Central memory CD8-positive, alpha-beta T cell (primary cell): ENCODE data around the gene CAPN1.
"Not testable (repeated sequence)": the region's sequence is repeated elsewhere in the genome, so short reads cannot be mapped to it uniquely, and the experiment has no call there.

ENCODE experiments used
- ATAC-seq: fragments of 150-1000 bp; cut with Tn5 transposase; replicated peaks from 2 replicates; pipeline ENCODE4 v1.10.0; 2022; ENCODE audit warnings: mild to moderate bottlenecking, moderate FRiP score, moderate number of reproducible peaks; ENCODE audit not compliant: poor library complexity, severe bottlenecking; ENCODE audit errors: extremely low read depth
- DNase-seq, 2 donors: peaks; one replicate each; pipeline ENCODE4 v3.0.0; 2021; ENCODE audit warnings: low spot score in 2 of 2
- H3K27ac Mint-ChIP-seq: one replicate; pipeline ENCODE4 v1.8.0; 2022; ENCODE audit warnings: low read depth, mild to moderate bottlenecking, moderate library complexity, mixed read lengths
- H3K27me3 Mint-ChIP-seq: one replicate; pipeline ENCODE4 v1.8.0; 2022; ENCODE audit warnings: mixed read lengths
- H3K36me3 Mint-ChIP-seq: one replicate; pipeline ENCODE4 v1.8.0; 2022; ENCODE audit warnings: mild to moderate bottlenecking, moderate library complexity, mixed read lengths; ENCODE audit not compliant: insufficient read depth
- H3K4me1 Mint-ChIP-seq: one replicate; pipeline ENCODE4 v1.8.0; 2022; ENCODE audit warnings: mixed read lengths
- H3K4me3 Mint-ChIP-seq: one replicate; pipeline ENCODE4 v1.8.0; 2022; ENCODE audit warnings: mild to moderate bottlenecking, moderate library complexity, mixed read lengths
- H3K9me3 Mint-ChIP-seq: one replicate; pipeline ENCODE4 v1.8.0; 2022; ENCODE audit warnings: mixed read lengths

Gene CAPN1

GRCh38 chr11:65148657-65149056 is 33.1 kb upstream of the CAPN1 start:
- Mint-ChIP-seq H3K27ac (no peak overlapping the region), H3K9me3 (no peaks in the 10 kb centered on the region)
- no peak for ATAC-seq

DNA sequence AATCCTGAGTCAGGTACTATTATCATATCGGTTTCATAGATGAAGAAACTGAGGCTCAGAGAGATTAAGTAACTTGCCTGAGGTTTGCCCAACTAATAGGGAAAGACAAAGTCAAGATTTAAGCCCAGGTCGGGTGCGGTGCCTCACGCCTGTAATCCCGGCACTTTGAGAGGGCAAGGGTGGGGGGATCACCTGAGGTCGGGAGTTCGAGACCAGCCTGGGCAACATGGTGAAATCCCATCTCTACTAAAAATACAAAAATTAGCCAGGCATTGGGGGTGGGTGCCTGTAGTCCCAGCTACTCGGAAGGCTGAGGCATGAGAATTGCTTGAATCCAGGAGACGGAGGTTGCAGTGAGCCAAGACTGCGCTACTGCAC is 31.6 kb upstream of the CAPN1 start:
- H3K27ac Mint-ChIP-seq, H3K9me3 Mint-ChIP-seq, H3K4me3 Mint-ChIP-seq, ATAC-seq, H3K4me1 Mint-ChIP-seq, H3K36me3 Mint-ChIP-seq, H3K27me3 Mint-ChIP-seq, DNase-seq: not testable (repeated sequence)

More at GRCh38 chr11:65148657-65149056, 33.1 kb upstream of the CAPN1 start:
- peaks cover 5% of the 10 kb centered on the region for H3K36me3 Mint-ChIP-seq
- no peak for DNase-seq
- peaks cover 7% of the 10 kb centered on the region for H3K27me3 Mint-ChIP-seq
- H3K4me3 Mint-ChIP-seq = no peak overlapping the region
- no peaks in the 10 kb centered on the region for H3K4me1 Mint-ChIP-seq

DNA sequence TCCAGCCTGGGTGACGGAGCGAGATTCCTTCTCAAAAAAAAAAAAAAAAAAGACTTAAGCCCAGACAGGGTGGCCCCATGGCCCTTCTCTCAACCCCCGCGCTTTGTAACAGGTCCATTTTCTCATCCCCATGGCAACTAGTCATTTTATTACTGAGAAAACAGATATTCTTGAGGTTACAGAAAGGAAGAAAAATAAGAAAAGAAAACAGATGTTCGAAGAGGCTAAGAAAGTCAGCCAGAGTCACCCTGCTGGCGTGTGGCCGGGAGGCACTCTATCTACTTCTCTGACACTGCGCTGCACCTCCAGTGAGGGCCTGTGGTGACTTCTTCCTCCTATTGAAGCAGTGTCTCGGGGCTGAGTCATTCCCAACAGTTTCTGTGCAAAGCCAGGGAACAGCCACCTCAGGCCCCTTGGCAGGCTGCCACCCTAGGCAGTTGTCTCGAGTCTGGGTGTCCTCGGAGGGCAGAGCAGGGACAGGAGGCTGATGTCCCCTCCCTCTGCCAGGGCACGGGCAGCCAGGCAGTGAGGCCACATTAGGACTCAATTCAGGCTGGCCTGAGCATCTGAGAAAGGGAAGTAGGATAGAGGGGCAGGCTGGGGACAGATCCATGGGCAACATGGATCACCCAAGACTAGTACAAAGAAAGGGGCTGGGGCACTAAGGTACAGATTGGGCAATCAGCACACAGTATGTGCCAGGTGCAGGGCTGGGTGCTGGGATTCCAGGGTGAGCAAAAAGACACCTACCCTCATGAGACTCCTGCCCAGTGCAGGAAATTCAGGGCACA is 31.0 kb upstream of the CAPN1 start:
- H3K27me3 Mint-ChIP-seq = peaks cover 3% of the 10 kb centered on the region
- peaks cover 5% of the 10 kb centered on the region for H3K36me3 Mint-ChIP-seq
- H3K27ac Mint-ChIP-seq = no peak overlapping the region
- no peak for ATAC-seq
- no peaks in the 10 kb centered on the region for H3K9me3 Mint-ChIP-seq
- no peak for DNase-seq
- no peak overlapping the region for H3K4me3 Mint-ChIP-seq
- H3K4me1 Mint-ChIP-seq = no peaks in the 10 kb centered on the region

- Mint-ChIP-seq H3K36me3 (peaks cover 3% of the 10 kb centered on the region), H3K27me3 (no peaks in the 10 kb centered on the region), H3K4me3 (no peak overlapping the region), H3K9me3 (no peaks in the 10 kb centered on the region), H3K4me1 (no peaks in the 10 kb centered on the region), H3K27ac (no peak overlapping the region)
- DNase-seq (no peak), ATAC-seq (no peak)
Measured at GRCh38 chr11:65151331-65151899, 30.3 kb upstream of the CAPN1 start.

DNA sequence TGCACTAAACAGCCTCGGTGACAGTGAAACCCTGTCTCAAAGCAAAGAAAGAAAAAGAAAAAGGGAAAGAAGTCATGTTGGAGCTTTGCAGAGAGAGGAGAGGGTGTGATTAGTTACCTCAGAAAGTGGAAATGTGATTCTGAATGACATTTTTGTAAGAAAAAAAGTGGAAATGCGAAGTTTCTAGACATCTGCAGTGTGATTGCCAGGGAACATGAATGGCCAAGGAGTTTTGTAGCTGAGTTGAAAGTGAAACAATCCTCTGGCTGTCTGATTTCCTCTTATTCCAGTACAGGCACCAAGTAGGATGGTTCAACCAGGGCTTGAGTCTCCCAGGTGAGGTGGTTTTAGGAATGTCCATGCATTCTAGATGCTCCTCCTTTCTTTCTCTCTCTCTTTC is 29.6 kb upstream of the CAPN1 start:
- Mint-ChIP-seq H3K9me3 (no peaks in the 10 kb centered on the region), H3K27me3 (no peaks in the 10 kb centered on the region), H3K4me3 (no peak overlapping the region), H3K27ac (peak overlapping the region; percentile 33), H3K4me1 (no peaks in the 10 kb centered on the region), H3K36me3 (peaks cover 3% of the 10 kb centered on the region)
- ATAC-seq = no peak
- DNase-seq = no peak

DNA sequence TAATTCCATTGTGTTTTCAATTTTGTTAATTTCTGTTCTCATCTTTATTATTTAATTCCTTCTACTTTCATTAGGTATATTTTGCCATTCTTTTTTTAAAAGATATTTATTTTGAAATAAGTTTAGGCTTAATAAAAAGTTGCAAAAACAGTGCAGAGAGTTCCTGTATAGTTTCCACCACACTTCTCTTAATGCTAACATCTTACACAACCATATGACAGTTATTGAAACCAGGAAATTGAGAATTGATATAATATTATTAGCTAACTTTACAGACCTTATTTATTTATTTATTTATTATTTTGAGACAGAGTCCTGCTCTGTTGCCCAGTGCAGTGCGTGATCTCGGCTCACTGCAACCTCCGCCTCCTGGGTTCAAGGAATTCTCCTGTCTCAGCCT is 25.5 kb upstream of the CAPN1 start:
- no peaks in the 10 kb centered on the region for H3K4me1 Mint-ChIP-seq
- DNase-seq (no peak), ATAC-seq (no peak)
- H3K27me3 Mint-ChIP-seq = no peaks in the 10 kb centered on the region
- H3K9me3 Mint-ChIP-seq = no peaks in the 10 kb centered on the region
- no peaks in the 10 kb centered on the region for H3K36me3 Mint-ChIP-seq
- H3K27ac Mint-ChIP-seq = no peak overlapping the region
- H3K4me3 Mint-ChIP-seq = no peak overlapping the region

GRCh38 chr11:65156926-65157325 is 24.8 kb upstream of the CAPN1 start:
- Mint-ChIP-seq H3K27ac (no peak overlapping the region), H3K36me3 (no peaks in the 10 kb centered on the region), H3K4me3 (no peak overlapping the region), H3K4me1 (no peaks in the 10 kb centered on the region), H3K9me3 (no peaks in the 10 kb centered on the region), H3K27me3 (no peaks in the 10 kb centered on the region)
- ATAC-seq = no peak
- DNase-seq = no peak

DNA sequence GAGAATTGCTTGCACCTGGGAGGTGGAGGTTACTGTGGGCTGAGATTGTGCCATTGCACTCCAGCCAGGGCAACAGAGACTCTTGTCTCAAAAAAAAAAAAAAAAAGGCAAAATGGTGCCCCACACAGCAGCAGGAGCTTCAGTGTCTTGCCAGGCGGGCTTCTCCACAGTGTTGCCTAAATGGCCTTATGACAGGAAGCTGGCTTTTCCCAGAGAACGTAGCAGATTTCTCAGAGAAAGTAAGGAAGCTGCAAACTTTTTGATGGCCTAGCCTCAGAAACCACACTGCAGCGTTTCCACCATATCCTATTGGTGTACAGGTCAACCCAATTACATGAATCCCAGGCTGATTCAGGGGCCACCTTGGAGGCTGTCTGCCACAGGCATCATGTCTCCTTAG is 24.4 kb upstream of the CAPN1 start:
- H3K27ac Mint-ChIP-seq = no peak overlapping the region
- no peaks in the 10 kb centered on the region for H3K27me3 Mint-ChIP-seq
- no peaks in the 10 kb centered on the region for H3K4me1 Mint-ChIP-seq
- no peak overlapping the region for H3K4me3 Mint-ChIP-seq
- no peaks in the 10 kb centered on the region for H3K9me3 Mint-ChIP-seq
- ATAC-seq (no peak), DNase-seq (no peak)
- H3K36me3 Mint-ChIP-seq = no peaks in the 10 kb centered on the region

- Mint-ChIP-seq H3K36me3 (no peaks in the 10 kb centered on the region), H3K4me1 (no peaks in the 10 kb centered on the region), H3K27me3 (no peaks in the 10 kb centered on the region), H3K9me3 (no peaks in the 10 kb centered on the region), H3K27ac (no peak overlapping the region), H3K4me3 (no peak overlapping the region)
- no peak for ATAC-seq
- no peak for DNase-seq
Measured at GRCh38 chr11:65159012-65159411, 22.7 kb upstream of the CAPN1 start.

DNA sequence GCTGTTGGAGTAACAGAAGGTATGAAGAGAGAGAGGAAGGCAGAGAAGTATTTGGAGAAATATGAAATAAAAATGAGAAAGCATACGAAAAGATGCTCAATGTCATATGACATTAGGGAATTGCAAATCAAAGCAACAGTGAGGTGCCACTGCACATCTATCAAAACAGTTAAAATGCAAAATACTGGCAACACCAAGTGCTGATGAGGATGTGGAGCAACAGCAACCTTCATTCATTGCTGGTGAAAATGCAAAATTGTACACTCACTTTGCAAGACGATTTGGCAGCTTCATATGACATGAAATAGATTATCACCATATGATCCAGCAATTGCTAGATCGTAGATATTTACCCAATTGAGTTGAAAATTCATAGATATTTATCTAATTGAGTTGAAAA is 21.1 kb upstream of the CAPN1 start:
- H3K36me3 Mint-ChIP-seq = no peaks in the 10 kb centered on the region
- no peak overlapping the region for H3K4me3 Mint-ChIP-seq
- DNase-seq (no peak), ATAC-seq (no peak)
- H3K4me1 Mint-ChIP-seq = no peaks in the 10 kb centered on the region
- H3K9me3 Mint-ChIP-seq = no peaks in the 10 kb centered on the region
- H3K27me3 Mint-ChIP-seq = no peaks in the 10 kb centered on the region
- no peak overlapping the region for H3K27ac Mint-ChIP-seq

GRCh38 chr11:65163684-65164083 is 18.0 kb upstream of the CAPN1 start:
- ATAC-seq = no peak
- no peaks in the 10 kb centered on the region for H3K36me3 Mint-ChIP-seq
- no peaks in the 10 kb centered on the region for H3K4me1 Mint-ChIP-seq
- no peak for DNase-seq
- no peaks in the 10 kb centered on the region for H3K9me3 Mint-ChIP-seq
- H3K27me3 Mint-ChIP-seq = no peaks in the 10 kb centered on the region
- no peak overlapping the region for H3K4me3 Mint-ChIP-seq
- no peak overlapping the region for H3K27ac Mint-ChIP-seq

DNA sequence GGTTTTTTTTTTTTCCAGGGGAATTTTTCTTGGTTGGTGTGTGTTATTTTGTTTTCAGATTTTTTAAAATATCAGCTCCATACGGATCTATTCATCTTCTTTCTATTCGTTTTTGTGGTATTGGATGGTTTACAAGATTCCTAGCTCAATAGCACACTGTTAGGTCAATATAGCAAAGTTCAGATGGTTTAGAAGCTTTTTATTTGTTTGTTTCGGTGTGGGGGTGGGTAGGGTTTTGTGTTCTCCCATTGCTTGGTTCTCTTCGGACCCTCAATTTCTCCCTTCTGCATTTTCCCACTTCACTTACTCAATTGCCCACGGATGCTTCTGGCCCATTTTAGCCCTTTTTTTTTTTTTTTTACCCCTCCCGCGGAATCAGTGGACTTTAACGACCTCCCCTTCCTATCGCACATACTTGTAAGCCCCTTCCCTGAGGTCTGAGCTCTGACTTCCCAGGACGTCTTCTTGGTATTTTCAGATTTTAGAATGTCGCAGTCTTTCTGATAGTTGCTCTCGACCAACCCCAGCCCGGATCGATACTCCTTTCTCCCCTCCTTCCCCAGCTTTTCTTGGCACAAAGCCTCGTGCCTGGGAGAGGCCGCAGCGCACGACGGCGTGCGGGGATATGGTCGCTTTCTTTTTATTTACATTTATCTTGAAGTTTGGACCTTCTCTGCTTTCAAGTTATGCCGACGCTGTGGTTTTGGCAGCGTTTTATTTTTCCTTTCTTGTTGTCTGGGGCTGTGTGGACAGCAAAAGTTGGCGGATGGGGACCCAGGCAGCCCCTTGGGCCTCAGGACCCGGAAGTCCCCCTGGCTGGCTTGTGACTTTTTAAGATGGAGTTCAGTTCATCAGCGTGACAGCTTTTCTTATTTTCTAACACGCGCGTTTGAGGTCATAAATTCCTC is 16.1 kb upstream of the CAPN1 start:
- Mint-ChIP-seq H3K27ac (no peak overlapping the region), H3K36me3 (no peaks in the 10 kb centered on the region), H3K4me1 (peaks cover 6% of the 10 kb centered on the region), H3K4me3 (no peak overlapping the region), H3K27me3 (no peaks in the 10 kb centered on the region), H3K9me3 (no peaks in the 10 kb centered on the region)
- ATAC-seq (no peak), DNase-seq (no peak)

GRCh38 chr11:65166893-65167292 is 14.8 kb upstream of the CAPN1 start:
- no peak overlapping the region for H3K4me3 Mint-ChIP-seq
- H3K27ac Mint-ChIP-seq = no peak overlapping the region
- no peaks in the 10 kb centered on the region for H3K36me3 Mint-ChIP-seq
- H3K9me3 Mint-ChIP-seq = no peaks in the 10 kb centered on the region
- no peak for DNase-seq
- ATAC-seq = no peak
- no peaks in the 10 kb centered on the region for H3K27me3 Mint-ChIP-seq
- peaks cover 6% of the 10 kb centered on the region for H3K4me1 Mint-ChIP-seq
